HG03558 (cell line): Measurements from ENCODE around the gene PIAS4.

Experiments used
- ATAC-seq: cut with Tn5 transposase; IDR thresholded peaks from one replicate; pipeline ENCODE4 v1.9.1; 2021; ENCODE audit warnings: moderate number of reproducible peaks; ENCODE audit not compliant: unreplicated experiment; ENCODE audit errors: extremely low read depth

The PIAS4 gene

GRCh38 chr19:4016903-4017638 lies 9.5 kb downstream of the PIAS4 start:
- ATAC-seq, result no peak

- ATAC-seq, result no peak
Observed at GRCh38 chr19:4018140-4018613, 10.6 kb downstream of the PIAS4 start.

GRCh38 chr19:4018775-4019504 lies 11.4 kb downstream of the PIAS4 start:
- no peak for ATAC-seq

GRCh38 chr19:4019578-4019977 lies 12.0 kb downstream of the PIAS4 start:
- no peak for ATAC-seq

- ATAC-seq, result no peak
Observed at GRCh38 chr19:4023600-4024398, 16.3 kb downstream of the PIAS4 start.

- no peak for ATAC-seq
Observed at GRCh38 chr19:4025317-4025716, 17.8 kb downstream of the PIAS4 start.

GRCh38 chr19:4027146-4027545 lies 19.6 kb downstream of the PIAS4 start:
- ATAC-seq, result no peak

- ATAC-seq, result no peak
Observed at GRCh38 chr19:4028334-4029246, 21.1 kb downstream of the PIAS4 start.

- ATAC-seq, result no peak
Observed at GRCh38 chr19:4029247-4029614, 21.7 kb downstream of the PIAS4 start.

- ATAC-seq, result no peak
Observed at GRCh38 chr19:4030552-4030951, 23.0 kb downstream of the PIAS4 start.

GRCh38 chr19:4030981-4031380 lies 23.4 kb downstream of the PIAS4 start:
- ATAC-seq, result no peak

GRCh38 chr19:4031420-4031819 lies 23.9 kb downstream of the PIAS4 start:
- ATAC-seq, result no peak

- no peak for ATAC-seq
Observed at GRCh38 chr19:4032436-4032835, 24.9 kb downstream of the PIAS4 start.

- no peak for ATAC-seq
Observed at GRCh38 chr19:4033028-4033956, 25.8 kb downstream of the PIAS4 start.

GRCh38 chr19:4034048-4035017 lies 26.8 kb downstream of the PIAS4 start:
- no peak for ATAC-seq

- no peak for ATAC-seq
Observed at GRCh38 chr19:4035018-4035566, 27.6 kb downstream of the PIAS4 start.

GRCh38 chr19:4035582-4035981 lies 28.0 kb downstream of the PIAS4 start:
- no peak for ATAC-seq
